GM21515 (cell line): ENCODE data around the gene GPRC5C.
"Not testable (repeated sequence)": the region's sequence is repeated elsewhere in the genome, so short reads cannot be mapped to it uniquely, and the experiment has no call there.

Experiments used
- ATAC-seq: cut with Tn5 transposase; IDR thresholded peaks from one replicate; pipeline ENCODE4 v1.9.1; 2021; ENCODE audit not compliant: unreplicated experiment

Gene GPRC5C

DNA sequence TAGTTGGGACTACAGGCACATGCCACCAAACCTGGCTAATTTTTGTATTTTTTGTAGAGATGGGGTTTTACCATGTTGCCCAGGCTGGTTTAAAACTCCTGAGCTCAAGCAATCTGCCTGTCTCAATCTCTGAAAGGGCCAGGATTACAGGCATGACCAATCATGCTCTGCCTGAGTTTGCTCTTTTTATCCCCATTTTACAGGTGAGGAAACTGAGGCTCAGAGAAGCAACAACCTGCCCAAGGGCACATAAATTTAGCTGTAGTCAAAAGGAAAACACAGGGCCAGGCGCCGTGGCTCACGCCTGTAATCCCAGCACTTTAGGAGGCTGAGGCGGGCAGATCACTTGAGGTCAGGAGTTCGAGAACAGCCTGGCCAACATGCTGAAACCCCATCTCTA is 26.6 kb upstream of the GPRC5C start:
- ATAC-seq = not testable (repeated sequence)

DNA sequence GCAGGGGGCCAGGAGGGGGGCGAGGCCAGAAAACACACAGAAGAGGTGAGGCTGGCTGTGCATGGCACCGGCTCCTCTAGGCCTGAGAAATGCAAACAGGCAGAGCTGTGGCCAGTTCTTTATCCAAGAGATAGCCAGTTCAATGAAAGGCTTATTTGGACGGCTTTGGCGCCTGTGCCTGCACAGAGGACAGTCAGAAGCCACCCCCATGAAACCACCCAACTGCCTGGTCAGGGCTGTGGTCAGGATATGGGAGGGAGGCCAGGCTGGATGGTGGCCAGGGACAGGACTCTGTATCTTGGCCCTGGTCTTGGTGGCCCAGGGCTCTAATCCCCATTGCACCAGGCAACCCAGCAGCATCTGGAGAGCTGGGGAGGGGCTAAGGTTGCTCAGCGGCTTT is 24.5 kb upstream of the GPRC5C start:
- no peak for ATAC-seq

DNA sequence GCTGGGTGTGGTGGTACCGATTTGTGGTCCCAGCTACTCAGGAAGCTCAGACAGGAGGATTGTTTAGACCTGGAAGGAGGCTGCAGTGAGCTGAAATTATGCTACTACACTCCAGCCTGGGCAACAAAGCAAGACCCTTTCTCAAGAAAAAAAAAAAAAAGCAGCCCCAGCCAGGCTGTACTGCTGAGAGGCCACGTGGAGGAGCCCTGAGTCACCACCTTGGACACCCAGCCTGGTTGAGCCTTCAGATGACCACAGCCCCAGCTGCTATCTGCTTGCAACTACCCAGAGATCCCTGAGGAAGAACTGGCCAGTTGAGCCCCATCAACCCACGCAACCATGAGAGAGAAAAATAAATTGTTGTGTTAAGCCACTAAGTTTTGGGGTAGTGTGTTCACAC is 23.6 kb upstream of the GPRC5C start:
- no peak for ATAC-seq

DNA sequence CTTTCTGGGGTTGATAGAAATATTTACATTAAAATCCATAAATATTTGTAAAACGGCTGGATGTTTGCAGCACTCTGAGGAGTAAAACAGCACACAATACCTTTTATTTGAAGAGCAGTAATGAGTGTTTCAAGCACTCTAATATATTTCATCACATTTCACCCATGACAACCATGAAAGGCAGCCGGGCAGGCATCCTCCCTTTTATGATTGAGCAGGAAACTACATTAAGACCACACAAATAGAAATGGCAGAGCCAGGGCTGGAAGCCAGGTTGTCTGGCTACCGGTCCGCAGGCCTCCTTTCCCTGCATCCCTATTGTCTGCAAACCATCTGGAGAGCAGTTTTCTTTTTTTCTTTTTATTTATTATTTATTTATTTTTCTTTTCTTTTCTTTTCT is 23.1 kb upstream of the GPRC5C start:
- ATAC-seq = no peak

DNA sequence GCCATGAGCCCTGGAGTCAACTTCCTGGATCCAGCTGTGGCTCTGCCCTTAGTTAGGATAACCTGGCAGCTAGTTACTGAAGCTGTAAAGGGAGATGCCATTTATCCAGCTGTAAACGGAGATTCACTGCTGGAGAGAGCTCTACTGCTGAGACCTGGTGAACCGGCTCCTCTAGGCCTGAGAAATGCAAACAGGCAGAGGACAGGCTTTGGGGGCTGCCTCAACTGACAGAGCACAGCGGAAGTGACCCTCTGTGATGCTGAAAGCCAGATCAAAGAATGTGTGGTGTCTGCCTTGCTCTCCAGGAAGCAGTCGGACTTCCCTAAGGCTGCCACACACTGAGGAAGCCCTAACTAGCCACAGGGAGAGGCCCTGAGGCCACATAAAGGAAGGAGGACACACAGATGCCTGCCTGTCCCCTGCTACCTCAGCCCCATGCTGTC is 21.9 kb upstream of the GPRC5C start:
- no peak for ATAC-seq

DNA sequence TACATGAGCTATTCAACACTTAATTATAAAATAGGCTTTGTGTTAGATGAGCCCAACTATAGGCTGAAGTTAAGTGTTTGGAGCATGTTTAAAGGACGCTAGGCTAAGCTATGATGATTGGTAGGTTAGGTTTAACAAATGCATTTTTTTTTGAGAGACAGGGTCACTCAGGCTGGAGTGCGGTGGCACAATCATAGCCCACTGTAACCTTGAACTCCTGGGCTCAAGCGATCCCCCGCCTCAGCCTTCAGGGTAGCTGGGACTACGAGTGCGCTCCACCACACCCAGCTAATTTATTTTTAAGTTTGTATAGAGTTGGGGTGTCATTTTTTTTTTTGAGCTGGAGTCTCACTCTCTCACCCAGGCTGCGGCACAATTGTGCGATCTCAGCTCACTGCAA is 19.3 kb upstream of the GPRC5C start:
- no peak for ATAC-seq

DNA sequence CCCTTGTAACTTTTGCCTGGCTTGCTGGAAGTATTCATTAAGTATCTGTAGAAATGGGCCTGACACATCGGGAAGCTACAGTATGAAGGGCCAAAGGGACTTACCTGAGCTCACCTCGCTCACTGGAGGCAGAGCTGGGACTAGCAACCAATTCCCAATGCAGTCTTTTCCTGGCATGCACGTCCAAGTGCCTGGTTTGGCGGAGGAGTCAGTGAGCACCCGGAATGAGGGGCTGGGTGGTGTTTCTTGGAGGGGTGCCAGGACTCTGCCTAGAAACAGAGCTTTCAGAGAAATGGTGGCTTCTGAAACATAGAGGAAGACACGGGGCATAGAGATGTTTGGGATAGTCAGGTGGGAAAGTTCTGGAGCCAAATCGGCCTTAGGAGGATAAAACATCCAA is 18.4 kb upstream of the GPRC5C start:
- ATAC-seq = no peak

DNA sequence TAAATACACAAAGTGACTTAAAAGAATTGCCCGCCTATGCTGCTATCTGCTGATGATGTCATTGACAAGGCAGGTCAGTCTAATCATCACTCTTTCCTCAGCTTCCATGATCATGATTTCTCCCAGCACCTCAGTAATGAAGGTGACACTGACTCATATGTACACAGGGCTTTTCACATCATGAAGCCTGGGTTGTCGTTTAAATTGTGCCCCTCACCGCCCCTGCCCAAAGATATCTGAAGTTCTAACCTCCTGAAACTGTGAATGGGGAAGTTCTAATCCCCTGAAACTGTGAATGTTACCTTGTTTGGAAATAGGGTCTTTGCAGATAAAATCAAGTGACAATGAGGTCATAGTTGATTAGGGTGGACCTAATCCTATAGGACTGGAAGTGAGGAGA is 17.4 kb upstream of the GPRC5C start:
- ATAC-seq = no peak

DNA sequence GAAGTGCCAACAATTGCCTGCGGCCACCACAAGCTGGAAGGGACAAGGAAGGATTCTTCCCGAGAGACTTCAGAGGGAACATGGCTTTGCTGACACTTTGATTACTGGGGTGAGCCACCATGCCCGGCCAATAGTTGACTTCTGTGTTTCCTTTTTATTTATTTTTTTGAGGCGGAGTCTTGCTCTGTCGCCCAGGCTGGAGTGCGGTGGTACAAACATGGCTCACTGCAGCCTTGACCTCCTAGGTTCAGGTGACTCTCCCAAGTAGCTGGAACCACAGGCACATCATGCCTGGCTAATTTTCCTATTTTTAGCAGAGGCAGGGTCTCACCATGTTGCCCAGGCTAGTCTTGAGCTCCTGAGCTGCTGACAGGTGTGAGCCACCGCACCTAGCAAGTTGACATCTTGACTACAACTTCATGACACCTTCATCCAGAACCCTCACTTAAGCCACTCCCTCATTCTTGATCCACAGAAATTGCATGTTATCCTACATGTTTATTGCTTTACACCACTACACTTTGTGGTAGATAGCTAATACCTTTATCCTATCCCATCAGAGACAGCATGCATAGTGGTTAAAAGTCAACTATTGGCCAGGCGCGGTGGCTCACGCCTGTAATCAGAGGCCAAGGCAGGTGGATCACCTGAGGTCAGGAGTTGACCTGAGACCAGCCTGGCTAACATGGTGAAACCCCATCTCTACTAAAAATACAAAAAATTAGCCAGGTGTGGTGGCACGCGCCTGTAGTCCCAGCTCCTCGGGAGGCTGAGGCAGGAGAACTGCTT is 16.1 kb upstream of the GPRC5C start:
- ATAC-seq = no peak

DNA sequence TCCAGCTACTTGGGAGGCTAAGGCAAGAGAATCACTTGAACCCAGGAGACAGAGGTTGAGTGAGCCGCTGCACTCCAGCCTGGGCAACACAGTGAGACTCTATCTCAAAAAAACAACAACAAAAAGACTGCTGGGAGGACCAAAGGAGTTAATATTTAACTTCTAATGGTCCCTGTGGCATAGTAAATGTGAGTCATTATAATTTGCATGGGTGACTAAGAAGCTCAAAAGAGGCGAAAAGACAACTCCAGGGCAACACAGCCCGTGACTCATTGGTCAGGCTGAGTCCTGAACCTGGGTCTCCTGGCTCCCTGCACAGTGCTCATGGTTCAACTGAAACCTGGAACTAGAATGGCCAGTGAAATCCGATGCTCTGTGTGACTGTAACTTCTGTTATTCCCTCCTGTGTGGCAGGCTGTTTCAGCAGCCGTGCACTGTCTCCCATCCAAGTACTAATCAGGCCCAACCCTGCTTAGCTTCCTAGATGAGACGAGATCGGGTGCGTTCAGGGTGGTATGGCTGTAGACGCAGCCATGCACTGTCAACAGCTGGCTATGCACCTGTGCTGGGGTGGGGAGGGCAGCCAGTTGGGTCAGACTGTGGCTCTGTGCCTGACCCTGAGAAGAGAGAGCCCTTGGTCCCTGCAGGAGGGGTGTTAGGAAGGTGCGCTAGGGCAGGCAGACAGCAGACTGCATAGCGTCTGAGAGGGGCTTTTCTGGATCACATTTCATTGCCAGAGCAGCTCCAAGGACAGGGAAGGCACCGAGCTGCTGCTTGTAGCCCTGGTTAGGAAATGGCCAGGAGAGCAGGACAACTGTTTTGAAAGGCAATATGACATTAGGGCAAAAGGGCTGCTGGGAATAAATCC is 14.5 kb upstream of the GPRC5C start:
- ATAC-seq = no peak

DNA sequence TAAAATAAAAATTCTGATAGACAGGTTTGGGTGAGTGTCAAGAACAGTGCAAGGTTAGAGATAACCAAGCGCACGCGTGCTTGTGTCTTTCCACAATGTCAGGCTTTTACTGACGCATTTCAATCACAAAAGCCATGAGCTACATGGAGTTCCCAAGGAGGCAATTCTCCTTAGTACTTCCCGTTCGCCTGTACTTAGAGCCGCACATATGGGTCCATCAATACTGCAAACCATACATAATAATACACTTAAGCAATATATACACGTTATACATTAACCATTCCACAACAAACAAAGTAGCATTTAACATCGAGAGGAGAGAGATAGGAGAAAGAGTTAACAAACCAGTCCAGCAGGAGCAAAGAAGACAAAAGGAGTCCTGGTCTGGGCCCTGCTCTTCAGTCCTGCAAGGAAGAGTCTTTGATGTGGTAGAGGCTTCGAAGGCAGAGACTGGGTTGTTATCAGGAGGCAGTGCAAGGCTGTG is 11.9 kb upstream of the GPRC5C start:
- ATAC-seq = no peak

DNA sequence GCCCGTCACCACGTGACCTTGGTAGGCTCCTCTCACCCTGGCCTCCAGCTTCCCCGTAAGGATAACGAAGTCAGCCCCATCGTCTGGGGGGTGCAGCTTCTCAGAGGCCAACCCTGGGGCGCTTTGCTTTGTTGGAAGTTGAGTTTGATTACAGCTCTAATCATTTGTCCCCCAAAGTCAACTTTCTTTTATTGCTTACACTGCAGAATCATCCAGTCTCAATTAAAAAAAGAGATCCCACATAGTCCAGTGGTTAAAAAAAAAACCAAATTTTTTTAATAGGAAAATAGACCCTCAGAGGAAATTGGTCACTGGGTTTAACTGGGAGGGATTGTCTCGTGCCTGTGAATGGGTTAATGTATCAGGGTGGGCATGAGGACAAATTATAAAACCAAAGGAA is 7.8 kb upstream of the GPRC5C start:
- ATAC-seq = no peak

DNA sequence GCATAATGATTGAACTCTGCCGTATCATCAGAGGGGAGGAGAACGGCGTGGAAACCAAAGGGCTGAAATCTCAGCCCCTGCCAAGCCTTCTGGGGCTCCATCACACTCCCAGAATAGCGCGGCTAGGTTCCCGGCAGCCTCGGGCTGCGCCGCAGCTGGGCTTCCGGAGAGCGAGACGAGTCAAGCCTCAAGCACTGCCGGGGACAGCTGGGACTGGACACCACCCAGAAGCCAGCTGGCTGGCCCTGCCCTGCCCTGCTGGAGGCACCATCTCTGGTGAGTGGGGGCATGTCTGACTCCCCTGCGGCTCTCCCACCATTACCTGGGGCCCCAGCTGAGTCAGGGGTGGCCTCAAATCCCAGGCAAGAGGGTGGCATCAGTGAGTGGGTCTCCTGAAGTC is 7.2 kb upstream of the GPRC5C start:
- ATAC-seq = no peak

DNA sequence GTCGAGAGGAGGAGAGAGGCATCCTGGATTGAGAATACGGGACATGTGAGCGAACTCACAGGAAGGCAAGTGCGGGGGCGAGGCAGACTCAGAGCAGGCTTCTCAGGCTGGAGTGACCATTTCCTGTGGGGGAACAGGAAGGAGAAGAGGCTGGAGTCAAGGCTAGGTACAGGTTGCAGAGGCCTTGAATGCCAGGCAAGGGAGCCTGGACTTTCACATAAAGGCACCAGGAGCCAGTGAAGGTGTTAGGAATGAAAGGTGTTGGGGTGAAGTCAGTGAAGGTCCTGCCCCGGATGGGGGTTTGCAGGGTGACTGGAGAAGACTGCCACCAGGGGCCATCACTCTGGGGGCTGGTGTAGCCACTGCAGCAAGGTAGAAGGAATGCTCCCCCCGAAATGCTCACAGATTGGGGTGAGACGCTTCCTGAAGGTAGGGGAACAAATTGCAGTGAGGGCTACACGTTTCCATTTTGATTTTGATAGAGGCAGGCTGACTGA is 5.3 kb upstream of the GPRC5C start:
- ATAC-seq = no peak

DNA sequence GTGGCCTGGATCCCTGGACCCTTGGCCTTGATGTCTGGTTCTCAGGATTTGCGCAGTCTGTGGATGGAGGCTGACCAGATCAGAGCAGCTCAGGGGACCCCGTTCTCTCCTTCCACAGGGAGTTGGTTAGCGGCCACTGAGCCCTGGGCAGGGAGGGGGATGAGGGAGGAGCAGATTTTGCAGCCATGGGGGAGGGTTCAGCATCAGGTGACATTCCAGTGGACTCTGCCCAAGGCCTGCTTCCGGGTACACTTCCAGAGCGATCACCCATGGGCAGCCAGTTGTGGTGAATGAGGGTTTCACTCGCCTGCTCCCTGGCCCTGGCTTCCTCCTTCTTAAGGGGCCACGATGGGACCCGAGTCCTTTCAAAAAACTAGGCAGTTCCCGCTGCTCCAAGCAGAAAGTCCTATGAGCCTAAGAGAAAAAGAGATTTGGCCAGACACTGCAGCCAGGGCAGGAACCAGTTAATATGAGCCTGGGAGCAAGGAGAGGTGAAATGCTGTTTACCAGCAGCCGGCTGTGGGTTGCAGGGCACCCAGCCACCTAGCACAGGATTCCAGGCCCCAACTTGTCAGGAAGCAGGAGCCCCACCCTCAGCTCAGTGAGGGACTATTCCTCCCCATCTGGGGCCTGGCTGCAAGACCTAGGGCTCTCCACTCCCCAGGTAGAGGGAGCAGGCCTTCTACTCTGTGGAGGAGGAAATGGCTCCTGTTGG is 4.7 kb upstream of the GPRC5C start:
- ATAC-seq = no peak

DNA sequence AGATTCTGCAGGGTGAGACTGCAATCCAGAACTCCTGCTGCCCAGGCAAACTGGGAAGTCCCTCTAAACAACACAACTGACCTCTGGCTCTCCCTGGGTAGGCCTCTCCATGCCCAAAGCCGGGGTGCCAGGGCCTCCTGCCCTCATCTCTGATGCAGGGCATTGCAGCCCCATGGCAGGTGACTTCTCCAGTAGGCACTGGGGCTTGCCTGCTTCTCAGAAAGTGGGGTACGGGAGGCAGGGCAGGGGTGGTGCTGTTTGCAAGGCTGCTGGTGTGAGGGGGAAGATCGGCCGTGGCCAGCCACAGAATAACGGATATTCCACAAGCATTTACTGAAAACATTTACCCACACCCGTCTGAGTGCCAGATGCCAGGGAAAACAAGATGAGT is 4.1 kb upstream of the GPRC5C start:
- ATAC-seq = no peak

DNA sequence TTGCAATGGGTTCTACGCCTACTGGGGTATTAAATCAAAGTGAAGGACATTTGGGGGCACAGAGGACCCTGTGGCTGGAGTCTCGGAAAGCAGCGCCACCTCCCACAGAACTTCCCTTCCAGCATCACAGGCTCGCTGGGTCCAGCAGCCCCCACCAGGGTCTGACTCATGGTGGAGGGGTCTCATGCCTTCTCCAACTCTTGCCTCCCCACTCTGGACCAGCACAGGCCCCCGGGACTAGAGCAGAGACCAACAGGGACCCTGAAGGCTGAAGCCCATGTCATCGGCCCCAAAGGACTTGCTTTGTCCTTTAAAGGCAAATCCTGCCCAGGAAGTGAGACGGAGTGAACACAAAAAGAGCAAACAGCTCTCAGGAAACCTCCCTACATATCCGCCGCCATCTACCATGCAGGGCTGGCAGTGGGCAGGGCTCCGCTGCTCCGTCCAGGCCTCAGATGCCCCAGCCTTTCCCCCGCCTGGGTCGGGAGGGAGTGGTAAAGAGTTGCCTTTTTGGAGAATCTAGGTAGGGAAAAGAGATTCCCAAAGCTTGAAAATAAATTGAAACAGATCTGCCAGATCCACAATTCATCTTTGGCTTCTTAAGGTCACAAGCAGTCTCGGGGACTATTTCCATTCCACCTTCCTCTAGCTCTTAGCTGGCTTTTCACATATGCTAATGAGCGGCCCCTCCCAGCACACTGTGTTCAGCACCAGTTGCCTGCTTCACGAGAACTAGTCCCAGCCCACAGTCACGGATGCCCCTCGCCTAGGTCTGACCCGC is 2.1 kb upstream of the GPRC5C start:
- ATAC-seq = no peak

DNA sequence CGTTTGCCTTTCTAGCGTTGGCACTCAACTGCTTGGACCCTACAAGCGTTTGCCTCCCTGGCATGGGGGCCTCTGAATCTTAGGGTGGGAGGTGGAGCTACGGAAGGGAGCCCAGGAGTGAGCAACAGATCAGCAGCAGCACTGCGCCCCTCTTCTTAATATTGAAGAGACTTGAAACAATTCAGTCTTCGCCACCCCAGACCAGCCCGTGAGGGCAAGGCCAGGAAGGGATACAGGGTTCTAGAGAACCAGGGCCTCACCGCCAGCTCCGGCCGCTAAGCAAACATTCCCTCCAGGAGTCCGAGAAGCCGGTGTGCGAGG is 1.5 kb upstream of the GPRC5C start:
- no peak for ATAC-seq

DNA sequence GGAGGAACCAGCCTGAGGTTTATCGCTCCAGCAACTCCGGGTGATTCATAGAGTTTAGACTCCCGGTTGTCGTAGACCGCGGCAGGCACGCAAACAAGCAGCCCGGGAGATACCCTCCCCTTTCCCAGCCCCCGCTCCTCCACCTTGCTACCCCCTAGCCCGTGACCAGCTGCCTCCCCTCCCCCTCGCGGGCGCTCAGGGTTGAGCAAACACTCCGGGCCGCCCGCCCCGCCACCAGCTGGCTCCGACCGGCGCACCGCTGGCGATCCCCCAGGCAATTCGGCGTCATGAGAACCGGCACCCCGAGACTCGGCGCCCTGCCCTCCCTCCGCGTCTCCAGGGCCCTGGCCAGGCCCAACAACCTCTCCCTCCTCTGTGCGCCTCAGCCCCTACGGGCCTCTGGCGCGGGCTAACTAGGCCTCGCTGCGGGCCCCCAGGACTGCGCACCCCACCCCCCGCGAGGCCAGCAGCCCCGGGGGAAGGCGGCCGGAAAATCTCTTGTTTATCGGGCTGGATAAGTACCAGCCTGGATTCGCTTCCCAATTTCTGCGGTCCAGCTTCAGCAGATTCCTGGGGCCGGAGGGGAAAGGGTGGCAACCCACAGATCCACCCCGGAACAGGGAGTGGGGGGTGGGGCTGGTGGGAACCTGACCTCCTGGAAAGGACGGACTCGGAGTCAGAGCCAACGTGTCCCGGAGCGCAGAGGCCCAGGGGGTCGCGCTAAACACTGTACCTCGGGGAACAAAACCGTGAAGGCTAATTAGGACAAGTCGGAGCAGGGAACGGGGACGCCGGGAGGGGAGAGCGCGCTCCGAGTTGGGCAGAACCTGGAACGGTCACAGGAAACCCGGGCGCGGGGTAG is 951 bp upstream of the GPRC5C start:
- no peak for ATAC-seq

DNA sequence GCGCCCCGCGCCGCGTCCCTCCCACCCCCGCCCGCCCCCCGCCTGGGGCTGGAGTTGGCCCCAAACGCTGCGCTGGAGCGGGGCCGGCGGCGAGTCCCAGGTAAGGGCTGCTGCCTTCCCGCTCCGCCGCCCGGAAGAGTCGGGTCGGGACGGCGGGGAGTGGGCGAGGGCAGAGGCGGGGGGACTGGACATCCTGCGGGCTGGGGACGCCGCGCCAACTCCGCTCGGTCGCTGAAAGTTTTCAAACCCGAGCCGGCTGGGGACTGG is 469 bp downstream of the GPRC5C start:
- ATAC-seq = no peak
